ENCODE results near the gene FRMD4A.
A peak's percentile ranks its signal among the peaks of the same experiment; 100 is the strongest.
"Not testable (repeated sequence)": the region's sequence is repeated elsewhere in the genome, so short reads cannot be mapped to it uniquely, and the experiment has no call there.

Gene FRMD4A

DNA sequence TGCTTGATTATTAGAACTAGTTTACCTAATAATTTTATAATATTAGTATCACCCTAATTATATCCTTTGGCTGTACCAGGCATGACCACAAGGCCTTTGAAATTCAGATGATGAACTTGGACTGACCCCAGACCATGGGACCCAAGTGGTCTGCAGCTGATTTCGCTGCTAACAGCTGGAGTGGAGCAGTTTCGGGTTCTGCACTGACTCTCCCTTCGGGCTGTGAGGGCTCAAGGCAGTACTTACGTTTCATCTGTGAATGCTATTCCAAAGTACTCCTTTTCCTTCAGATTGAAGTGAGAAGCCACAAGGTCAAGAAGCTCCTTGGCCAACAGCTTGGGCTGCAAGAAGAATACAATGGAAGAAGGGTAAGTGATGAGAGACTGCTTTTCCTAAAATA, 520.2 kb downstream of the FRMD4A start:
- no peak for DNase-seq (ENCODE audit: low read depth)

DNA sequence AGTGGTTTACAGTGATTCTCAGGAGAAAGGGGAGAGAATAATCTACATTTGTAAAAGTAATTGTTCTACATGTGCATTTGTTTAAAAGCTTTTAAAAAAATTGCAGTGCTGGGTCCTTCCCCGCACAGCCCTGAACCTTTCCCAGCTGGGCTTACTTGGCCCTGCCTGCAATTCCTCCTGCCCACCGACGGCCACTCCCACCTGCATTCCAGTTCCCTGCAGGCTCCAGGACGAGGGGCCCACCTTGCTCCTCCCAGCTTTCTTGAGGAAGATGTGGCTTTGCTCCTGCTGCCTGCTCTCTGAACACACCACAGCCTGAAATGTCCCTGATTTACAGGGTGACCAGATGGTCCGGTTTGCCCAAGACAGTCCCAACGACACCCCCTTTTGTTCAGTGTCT, 521.3 kb downstream of the FRMD4A start:
- no peak for DNase-seq (ENCODE audit: low read depth)

DNA sequence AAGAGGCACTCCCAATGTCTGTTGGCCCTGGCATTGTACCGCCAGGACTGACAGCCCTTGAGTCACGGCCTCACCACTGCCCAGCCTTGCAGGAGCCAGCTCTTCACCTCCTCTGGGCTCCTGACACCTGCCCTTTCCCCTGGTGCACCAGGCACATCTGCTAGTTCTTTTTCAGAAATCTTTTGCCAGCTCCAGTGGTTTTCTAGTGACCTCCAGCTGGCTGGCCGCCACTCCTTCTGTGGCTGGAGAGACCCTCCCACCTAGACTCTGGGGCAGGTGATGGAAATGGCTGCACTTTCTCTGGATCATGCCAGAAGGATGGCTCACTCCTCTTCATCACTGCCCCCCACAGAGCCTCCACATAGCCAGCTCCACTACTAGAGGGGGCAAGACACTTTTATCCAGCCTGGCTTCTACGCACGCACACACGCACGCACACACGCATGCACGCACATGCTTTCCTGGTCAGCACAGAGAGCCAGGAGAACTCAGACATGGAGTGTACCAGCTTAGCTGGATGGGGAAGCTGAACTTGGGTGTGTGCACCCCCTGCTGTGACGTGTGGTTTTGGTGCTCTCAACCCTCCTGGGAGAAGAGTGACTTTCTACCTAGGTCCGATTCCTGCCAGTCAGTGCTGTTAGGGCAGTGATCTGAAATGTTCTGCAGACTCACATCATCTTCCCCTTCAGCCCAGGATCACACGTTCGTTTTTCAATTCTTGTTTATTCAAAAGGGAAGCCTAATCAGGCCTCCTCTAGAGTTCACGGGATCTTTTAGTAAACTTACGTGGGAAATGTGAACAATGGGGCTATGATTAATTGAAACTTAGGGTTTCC, 522.0 kb downstream of the FRMD4A start:
- no peak for DNase-seq (ENCODE audit: low read depth)

DNA sequence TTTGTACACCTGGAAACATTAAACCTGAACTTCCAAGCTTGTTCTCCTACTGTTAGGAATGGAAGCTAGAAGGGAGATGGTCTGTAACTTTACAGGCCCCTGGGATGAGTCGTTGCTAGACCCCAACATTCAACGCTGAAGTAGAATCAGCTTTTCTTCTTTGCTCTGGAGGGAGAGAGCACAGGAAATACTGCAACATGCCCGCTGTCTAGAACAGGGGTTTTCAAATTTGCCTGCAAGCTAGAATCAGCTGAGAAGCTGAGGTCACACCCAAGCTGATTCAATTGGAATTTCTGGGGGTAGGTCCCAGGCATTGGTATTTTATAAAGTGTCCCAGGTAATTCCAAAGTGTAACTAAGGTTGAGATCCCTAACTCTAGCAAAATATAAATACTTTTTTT, 524.3 kb downstream of the FRMD4A start:
- no peak for DNase-seq (ENCODE audit: low read depth)

DNA sequence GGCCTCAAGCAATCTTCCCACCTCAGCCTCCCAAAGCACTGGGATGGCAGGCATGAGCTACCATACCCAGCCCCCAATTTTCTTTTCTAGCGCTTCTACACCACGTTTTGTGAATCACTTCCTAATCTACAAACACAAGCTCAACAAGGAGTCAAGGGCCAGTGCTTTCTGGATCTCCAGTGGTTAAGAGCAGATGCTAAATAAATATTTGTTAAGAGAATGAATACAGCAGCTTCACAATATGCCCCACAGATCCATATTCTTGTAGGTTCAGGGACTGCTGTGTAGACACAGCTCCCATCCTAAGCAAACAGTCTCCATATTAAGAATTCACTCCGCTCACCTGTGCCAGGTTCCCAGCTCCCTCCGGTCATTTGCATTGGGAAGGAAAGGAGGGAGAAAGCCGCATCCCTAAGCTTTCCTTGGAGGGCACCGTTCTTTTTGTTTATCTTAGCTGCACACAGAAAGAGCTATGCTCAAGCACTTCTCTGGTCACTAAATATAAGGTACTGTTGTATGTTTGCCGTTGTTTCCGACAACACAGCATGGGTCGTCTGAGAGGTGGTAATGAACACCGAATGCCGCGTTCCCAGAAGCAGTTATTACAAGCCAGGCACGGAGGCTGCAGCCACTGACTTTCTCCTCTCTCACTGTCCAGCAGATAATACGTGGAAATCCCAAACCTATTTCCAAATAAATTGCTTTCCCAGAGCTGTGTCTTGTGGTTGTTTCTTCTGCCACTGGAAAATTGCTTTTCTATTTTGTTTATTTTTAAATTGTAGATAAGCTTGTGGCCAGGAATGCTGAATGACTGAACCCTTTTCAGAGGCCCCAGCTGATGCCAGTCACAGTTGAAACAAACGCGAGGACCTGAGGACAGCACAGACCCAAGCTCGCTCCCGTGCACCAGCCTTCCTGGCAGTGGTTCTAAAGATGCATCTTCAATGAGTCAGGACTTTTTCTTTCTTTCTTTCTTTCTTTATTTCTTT, 526.9 kb downstream of the FRMD4A start:
- no peak for DNase-seq (ENCODE audit: low read depth)

DNA sequence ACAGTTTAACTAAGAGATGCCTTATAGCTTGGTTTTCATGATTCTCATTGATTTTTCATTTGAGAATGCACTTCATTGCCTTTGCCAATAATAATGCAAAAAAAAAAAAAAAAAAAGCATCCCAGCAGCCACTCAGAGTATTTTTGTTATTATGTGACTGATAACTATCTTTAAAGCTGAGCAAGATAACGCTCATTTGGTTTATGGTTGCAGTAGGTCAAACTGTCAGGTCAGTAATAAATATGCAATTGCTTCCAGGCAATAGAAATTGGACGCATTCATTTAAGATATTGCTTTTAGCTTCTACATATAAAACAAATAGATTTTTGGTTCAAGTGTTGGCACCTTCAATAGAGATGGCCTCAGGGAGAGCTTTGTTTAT, 528.8 kb downstream of the FRMD4A start:
- no peak for DNase-seq (ENCODE audit: low read depth)

DNA sequence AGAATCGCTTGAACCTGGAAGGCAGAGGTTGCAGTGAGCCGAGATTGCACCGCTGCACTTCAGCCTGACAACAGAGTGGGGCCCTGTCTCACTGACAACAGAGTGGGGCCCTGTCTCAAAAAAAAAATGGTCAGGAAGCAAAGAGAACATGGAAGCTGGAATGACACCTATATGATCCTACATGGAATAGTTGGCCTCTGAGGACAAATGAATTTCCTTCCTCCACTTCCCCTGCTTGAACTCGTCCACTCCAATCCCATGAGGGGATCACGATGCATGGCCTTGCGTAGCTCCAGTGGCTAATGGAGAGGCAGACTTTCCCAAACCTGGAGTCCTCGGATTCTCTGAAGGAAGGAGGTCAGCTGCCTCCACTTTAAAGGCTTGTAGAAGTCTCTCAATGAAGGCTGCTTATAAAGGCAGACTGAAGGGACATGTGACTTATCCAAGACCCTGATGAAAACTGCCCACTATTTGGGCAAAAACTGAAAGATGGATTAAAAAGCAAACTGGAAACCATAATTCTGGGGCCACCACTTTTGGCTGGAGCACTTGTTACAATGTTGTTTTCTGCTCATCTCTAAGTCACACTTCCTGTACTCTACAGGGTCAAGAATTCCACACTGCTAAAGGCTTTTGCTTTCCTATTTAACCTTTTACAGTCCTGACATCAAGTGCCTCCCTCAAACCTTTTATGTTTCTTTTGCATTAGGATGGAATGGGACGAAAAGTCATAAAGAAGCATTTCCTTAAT, 529.4 kb downstream of the FRMD4A start:
- no peak for DNase-seq (ENCODE audit: low read depth)

DNA sequence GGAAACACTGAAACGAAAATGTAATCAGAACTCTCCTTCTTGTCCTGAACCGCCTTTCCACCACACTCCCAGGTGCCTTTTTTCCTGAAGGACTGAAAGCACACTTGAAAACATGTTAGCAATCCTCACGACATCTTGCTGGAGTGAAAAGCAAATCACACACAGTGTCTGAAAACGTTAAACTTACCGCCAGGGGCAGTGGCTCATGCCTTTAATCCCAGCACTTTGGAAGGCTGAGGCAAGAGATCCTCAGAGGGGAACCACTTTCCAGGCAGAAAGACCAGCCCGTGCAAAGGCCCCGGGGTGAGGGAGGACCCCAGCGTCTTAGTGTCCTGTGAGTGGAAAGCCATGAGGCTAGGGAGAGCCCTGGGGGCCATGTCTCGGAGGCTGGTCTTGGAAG, 533.6 kb downstream of the FRMD4A start:
- DNase-seq (ENCODE audit: low read depth): no peak

DNA sequence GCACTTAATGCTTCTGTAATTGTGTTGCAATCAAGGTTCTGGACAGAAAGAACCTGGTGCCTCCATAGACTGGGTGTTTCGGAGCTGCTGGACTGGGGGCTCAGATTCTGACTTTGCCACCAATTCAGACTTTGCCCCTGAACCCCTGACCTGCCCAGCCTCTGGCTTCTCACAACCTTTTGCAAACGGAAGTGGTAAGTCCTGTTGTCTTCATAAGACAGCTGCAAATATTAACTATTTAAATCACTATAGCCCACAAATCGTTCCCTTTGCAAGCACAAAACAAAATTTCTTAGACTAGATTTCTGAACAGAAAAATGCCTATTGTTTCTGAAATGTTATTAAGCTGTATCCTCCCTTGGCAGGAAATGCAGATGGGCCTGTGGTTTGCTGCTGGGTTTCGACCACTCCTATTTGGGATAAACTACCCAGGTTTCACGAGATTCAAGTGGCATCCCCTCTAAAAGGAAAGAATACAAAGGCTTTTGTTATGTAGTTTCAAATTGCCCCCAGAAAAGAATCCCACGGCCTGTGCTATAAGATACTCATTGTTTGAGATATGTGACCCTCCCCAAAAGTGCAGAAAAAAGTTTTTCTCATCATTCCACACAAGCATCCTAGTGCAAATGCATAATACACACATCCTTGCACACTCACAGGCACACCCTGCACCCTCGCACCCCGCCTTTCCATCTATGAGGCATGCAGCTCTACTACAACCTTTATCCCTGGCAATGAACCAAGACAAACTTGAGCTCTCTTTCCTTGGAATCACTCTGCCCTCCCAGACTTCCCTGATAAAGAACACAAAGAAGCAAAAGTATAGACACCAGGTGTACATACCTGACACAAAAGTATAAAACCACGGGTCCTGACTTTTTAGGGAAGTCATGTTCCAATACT, 534.8 kb downstream of the FRMD4A start:
- no peak for DNase-seq (ENCODE audit: low read depth)

DNA sequence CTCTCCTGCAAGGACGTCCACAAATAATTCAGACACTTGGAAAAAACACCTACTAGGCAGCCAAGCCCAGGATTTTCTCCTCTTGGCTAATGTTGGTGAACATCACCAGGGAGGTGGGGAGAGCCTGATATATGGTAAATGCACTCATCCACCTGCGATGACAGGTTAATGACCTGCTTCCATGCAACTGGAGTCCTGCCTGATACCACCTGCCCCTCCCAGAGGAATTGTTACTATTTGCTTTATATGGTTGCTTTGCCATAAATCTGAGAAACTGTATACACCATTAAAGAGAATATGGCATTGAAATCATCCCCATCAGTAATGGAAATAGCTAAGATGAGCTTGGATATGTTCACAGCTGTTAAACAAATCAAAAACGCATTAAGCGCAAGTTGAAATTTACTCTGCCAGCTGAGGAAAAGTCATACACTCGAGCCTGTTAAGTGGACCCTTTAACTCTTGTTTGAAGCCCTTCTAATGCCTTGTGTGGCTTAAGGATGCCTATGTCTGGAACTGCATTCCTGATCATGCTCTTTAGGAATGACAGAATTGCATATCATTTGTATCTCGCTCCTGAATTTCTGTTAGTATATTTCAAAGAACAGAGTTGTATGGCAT, 535.6 kb downstream of the FRMD4A start:
- no peak for DNase-seq (ENCODE audit: low read depth)

DNA sequence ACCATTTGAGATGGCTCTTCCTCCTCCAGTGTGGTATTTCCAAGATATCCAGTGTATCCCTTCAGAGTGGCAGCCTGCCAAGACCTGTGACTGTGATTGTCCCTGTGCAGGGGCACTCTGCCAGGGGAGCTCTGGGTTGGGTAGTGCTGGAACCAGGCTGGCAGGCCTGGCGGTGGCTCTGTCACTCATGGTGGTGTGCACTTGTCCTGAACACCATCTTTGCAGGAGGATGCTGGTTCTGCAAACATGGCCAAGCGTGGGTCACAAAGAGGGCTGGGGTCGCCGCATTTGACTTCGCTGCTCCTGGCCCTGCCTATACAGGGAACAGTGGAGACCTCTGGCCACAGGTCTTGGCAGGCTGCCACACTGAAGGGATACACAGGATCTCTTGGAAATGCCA, 538.7 kb downstream of the FRMD4A start:
- no peak for DNase-seq (ENCODE audit: low read depth)

DNA sequence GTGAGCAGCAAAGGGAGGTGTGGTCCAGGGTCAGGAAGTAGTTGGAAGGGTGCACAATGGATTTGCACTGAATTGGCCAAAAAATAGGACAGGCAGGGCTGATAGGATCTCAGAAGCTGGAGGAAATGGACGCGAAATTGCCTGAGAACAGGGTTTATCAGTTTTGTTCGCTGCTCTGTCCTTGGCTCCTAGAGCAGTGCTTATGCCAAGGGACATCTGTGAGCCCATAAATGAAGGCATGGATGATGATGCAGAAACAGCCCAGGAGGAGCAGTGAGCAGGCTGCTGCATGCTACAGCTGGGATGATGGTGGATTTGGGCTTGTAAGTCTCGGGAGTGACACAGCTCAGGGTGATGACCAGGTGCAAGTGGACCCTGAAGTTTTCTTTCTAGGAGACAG, 539.2 kb downstream of the FRMD4A start:
- DNase-seq (ENCODE audit: low read depth): no peak

DNA sequence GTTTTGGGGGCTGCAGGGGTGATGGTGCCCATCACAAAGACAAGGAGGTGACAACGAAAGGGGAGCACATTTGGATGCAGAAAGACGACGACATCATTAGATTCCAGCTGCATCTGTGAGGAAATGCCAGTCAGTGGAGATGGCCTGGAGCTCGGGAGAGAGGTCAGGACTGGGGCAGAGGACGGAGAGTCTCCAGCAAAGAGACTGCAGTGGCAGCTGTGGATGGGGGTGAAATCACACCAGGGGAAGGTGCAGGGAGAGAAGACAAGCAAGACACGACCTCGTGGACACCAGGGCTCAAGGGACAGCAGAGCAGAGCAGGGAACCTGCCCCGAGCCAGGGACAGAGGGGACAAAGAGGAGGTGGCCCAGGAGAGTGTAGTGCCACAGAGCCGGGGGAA, 540.5 kb downstream of the FRMD4A start:
- no peak for DNase-seq (ENCODE audit: low read depth)

DNA sequence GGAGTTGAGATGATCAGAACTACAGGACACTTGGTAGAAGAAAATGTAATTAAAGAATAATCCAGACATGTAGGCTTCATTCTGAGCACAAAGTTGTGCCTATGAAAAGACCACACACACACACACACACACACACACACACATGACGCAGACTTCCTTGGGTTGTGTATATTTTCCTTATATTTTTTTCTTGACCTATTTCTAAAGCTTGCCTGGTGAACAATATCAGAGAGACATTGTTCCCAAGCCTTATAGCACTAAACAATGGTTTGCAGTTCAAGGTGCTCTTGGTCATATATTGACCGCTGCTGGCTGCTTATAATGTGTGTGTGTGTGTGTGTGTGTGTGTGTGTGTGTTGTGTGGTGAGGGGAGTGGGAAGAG, 541.3 kb downstream of the FRMD4A start:
- DNase-seq (ENCODE audit: low read depth): no peak

DNA sequence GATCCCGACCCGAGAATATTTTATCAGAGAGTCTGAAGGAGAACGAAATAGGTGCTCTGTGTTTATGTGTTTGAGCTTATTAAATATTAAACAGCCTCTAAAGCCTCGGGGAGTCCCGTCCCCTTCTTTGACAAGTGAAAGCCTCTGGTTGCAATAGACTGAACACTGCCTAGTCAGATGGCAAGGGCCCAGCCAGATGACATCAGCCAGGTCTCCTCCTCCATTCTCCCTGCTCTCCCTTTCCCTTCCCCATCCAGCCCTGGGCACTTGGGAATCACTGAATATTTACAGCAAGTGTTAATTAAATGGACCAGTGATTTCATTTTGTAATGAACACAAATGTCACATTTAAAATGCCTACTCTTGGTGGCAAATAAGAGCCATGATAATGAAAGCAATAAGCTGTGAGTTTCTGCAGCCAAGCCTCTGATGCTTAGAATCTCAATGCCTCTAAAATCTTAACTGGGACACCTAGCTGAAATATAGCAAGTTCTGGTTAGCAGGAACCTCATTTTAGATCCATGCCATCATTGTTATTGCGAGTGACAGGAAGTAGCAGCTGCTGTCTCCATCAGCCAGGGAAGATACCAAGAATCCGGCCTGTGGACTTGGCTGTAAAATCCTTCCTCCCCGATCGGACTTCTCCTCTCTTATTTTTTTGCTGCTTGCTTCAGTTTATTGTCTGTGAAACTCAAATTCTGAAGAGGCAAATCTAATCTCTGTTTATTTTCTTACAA, 541.8 kb downstream of the FRMD4A start:
- no peak for DNase-seq (ENCODE audit: low read depth)

DNA sequence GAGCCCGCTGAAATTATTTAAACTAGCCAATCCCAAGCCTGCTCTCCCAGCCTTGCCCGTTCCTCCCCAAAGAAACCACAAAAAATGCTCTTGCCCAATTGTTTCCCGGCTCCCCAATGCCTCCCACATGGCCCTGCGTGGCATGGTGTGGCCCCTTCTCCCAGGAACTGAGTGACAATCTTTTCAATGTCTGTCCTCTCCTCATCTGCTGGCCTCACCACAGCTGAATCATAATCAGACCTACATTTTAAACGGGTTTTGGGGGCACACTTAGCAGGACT, 542.5 kb downstream of the FRMD4A start:
- DNase-seq (ENCODE audit: low read depth): no peak

DNA sequence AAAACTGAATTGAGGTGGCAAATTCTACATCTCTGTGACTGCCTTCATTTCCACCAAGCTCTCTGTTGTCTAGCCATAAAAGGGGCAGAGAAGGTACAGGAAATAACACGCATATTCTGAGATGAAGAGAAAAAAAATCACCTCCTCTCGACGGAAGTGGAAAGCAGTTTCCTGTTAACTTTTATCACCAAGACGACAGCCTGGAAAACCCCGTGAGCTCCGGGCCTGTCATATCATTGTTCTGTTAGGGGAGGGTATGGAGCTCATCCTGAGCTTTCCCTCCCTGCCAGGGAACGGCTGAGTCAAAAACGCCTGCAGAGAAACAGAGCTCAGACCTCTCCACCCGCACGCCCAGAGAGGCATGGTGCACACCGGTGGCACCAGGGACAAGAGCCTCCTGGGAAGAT, 543.7 kb downstream of the FRMD4A start:
- peak; percentile 42 for DNase-seq (ENCODE audit: low read depth)

DNA sequence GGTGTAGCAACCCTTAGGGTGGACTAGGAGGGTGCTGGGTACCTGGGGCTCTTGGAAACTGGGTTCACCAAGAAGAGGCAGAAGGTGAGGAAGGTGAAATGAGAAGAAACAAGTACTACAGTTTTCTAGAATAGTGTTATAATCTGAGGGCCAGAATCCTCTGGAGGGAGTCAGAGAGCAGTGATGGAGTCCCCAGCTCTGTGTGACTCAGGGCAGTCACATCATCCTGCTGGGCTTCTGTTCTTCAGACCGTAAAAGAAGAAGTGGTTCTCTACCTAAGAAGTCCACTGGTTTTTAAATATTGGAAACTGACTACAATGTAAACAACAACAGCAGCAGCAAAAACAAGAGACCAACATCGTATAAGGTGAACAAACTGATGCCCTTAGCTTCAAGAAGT, 546.7 kb downstream of the FRMD4A start:
- no peak for DNase-seq (ENCODE audit: low read depth)

DNA sequence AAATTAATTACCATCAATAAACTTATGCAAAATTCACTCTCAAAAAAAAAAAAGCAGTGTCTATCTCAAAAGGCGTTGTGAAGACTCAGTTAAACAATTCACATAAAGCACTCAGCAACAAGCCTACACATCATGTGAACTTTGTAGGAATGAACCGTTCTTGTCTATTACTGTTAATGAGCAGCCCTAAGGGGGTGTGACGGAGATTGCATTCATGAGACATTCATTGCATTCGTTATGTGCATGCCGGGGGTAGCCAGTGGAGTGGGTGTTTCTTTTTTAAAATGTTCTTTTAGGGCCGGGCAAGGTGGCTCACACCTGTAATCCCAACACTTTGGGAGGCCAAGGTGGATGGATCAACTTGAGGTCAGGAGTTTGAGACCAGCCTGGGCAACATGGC, 551.0 kb downstream of the FRMD4A start:
- DNase-seq (ENCODE audit: low read depth): no peak

DNA sequence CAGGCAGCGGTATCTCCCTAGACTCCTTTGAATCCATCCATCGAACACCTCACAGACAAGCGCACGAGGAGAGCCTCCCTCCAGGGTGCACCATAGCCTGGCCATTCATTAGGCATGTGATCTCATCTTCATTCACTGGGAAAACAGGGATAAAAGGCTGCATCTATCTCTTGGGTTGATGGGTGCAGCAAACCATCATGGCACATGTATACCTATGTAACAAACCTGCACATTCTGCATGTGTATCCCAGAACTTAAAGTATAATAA, 552.1 kb downstream of the FRMD4A start:
- not testable (repeated sequence) for DNase-seq (ENCODE audit: low read depth)

DNA sequence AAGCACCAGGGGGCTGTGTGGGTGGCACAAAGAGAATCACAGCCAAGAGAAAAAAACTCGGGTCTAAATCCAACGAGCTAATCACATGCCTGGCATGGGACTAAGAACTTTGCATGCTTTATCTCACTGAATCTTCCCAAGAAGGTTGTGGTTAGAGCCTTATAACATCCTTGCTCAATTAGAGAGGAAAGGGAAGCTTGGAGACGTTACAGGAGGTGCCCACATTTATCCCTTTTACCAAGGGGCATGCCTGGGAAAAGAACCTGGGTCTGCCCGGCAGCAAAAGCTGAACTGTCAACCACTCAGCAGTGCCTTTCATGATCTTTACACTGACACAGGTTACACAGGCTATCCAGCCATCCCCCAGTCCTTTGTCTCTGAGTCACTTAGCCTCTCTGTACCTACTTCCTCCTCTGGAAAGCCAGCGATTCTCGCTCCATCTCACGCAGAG, 553.8 kb downstream of the FRMD4A start:
- no peak for DNase-seq (ENCODE audit: low read depth)

All from stimulated activated CD8-positive, alpha-beta memory T cell treated with anti-CD3 and anti-CD28 coated beads, Interleukin-12 subunit alpha, Interleukin-12 subunit beta, amount 100 ng/mL, for 4 hours (primary cell).